HG03097 (cell line): ENCODE data around the gene NLRX1.
"Not testable (repeated sequence)": the region's sequence is repeated elsewhere in the genome, so short reads cannot be mapped to it uniquely, and the experiment has no call there.

ENCODE experiments used
- ATAC-seq: cut with Tn5 transposase; IDR thresholded peaks from one replicate; pipeline ENCODE4 v1.9.1; 2021; ENCODE audit not compliant: unreplicated experiment, low FRiP score

NLRX1 gene

DNA sequence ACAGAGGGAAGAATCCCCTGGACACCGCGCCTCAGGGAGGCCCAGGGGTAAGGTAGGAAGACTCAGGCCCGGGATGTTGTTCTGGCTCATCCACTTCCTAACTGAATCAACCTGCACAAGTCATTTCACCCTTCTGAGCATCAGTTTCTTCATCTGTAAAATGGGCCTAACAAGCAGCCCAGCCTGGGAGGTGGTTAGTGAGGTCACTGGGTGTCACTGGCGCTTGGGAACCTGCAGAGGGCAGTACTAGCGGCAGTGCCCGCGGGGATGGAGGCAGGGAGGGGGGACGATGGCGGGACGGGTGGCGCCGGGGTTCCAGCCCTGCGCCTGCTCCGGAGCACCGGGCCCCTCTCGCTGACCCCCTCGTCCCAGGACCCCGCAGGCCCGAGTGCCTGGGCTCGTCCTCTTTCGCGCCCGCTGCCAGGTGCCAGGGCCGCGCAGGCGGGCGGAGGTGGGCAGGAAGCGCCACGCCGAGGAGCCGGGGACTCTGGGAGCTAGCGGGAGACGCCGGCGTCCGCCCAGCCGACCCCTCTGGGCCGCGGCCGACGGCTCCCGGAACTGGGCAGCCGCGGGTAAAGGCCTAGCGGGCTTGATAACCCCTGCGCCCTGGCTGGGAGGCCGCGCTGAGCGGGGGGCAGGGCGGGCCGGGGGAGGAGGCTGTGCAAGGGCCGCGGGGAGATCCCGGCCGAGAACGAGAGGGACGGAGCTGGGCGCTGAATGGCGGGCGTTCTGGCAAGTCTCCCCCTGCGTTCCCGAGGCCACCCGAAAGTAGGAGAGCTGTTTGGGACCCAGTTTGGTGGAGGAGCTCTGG is at the start of gene NLRX1:
Gene NLRX1, plus strand, starts transcription at position 255 of the 811 bp plus-strand sequence. CDS start 2,679 bp downstream, outside the sequence.
- ATAC-seq = peak; percentile 77

DNA sequence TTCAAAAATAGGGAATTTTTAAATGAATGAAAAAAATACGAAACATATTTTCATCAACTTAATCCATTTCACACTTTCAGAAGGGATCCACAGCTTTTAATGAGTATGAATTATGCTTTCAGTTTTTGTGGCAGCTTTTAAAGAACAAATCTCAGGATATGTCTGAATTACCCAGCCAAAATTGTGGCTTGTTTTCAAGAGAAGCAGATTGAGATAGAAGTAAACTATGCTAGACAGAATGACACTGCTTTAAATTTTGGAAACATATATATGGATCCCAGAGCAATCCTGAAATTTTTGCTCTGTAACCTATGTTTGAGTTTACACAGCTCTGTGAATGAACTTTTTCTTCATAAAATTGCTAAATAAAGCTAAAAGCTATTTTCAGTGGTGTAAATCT is 49.6 kb upstream of the NLRX1 start:
- ATAC-seq = no peak

DNA sequence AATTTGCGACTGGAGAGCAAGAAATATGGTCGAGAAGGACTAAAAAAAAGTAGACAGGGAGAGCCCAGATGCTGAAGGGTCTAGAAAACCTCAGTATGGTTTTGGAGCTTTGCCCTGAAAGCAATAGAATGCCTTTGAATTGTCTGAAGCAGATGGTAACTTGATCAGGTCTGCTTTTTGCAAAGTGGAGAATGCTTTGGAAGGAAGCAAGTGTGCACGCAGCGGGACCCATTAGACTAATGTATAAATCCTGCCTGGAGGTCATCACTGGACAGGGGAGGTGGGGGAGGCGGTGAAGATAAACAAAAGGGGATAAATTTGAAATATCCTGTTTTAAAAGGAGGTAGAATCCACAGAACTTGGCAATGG is 47.9 kb upstream of the NLRX1 start:
- no peak for ATAC-seq

DNA sequence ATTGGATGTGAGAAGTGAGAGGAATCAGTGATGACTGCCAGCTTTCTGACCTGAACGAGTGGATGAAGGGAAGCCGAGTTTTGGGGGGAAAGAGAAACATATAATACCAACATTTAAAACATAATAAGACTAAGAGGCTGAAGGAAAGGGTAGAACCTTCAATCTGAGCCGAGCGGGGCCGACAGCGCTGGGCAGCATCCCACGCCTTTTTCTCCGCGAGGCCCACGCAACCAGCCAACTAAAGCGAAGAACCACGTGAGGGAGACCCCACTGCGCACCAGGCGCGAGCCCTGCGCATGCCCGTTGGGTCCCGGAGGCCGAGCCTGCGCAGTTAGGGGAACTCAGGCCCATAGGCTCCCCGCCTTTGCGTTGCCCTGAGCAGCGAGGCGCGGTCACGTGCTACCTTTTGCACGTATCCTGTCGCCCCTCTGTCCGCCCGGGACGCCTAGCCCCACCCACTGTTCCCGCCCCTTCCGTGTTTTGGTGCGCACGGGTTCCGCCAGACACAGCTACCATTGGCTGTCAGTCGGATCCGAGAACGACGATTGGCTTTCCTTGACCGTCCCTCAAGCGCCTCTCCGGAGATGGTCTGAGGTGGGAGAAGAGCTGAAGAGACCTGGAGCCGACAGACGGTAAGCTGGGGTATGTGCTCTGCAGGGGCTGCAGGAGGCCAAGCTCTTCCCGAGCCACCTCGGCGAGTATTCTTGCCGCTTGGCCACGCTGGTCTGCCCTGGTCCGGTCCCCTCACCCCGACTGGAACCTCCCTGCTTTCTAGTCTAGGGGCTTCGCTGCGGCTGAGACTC is 47.3 kb upstream of the NLRX1 start, which contains the start of gene HINFP:
Gene HINFP, plus strand, starts transcription at position 573 of the 803 bp plus-strand sequence. CDS start 5,365 bp downstream, outside the sequence.
- peak; percentile 94 for ATAC-seq

DNA sequence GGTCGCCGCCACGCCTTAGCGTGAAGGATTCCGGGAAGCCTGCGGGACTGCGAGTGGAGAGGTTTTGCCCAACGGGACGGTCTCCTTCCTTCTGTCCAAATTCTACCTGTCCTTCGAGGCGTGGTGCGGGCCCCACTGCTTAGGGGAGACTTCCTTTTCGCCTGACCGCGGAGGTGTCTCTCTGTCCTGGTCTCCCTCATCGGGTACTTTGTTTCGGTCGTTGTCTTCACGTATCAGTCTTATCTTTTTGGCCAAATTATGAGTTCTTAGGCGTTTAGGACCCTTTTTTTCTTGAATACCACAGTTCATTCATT is 46.8 kb upstream of the NLRX1 start:
- ATAC-seq = peak; percentile 9

DNA sequence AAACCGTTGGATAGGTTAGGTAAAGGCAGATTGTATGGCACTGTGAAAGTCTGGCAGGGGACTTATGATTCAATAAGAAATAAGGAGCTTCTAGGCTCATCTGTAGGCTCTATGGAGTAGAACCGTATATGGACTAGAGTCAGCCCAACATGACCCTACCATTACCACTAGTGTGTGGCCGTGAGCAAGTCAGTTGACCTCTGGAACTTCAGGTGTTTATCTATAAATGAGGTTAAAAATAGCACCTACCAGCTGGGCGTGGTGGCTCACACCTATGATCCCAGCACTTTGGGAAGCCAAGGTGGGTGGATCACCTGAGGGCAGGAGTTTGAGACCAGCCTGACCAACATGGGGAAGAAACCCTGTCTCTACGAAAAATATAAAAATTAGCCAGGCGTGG is 42.7 kb upstream of the NLRX1 start:
- ATAC-seq = no peak

- ATAC-seq = no peak
These were observed 41.8 kb upstream of the NLRX1 start for GRCh38 chr11:119126675-119127268.

GRCh38 chr11:119130662-119131061 is 37.9 kb upstream of the NLRX1 start:
- no peak for ATAC-seq

- no peak for ATAC-seq
These were observed 34.0 kb upstream of the NLRX1 start for GRCh38 chr11:119134389-119134978.

GRCh38 chr11:119139276-119139675 is 29.2 kb upstream of the NLRX1 start:
- ATAC-seq = not testable (repeated sequence)

DNA sequence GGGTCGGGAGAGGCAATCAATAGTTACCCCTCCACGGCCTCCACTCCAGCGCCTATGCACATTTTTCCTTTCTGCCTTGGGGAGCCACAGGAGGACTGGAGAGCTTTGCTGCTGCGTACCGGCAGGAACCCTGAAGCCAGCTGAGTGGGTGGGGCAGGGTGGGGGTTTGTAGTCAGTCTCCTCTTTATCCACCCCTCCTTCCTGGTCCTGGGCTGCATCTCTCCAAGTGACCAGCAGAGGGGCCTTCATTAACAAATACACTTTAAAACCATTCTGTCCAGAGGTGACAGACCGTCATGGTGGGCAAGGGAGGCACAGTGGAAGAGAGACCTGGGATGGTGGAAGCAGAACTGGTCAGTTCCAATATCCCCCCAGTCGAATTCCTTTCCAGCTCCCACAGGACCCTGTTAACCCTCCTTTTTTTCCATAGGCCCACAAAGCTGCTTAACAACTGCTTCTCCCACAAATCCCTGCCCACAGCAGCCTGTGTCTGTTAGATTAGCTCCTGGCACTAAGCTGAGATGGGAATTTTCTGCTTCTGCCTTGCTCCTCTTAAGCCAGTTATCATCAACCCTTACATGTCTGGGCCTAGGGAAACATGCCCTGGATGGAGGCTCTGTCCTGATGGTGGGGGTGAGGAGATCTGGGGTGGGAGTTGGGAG is 23.6 kb upstream of the NLRX1 start:
- ATAC-seq = no peak

- ATAC-seq = no peak
These were observed 23.0 kb upstream of the NLRX1 start for GRCh38 chr11:119145551-119145950.

GRCh38 chr11:119147604-119148333 is 20.8 kb upstream of the NLRX1 start:
- ATAC-seq = no peak

DNA sequence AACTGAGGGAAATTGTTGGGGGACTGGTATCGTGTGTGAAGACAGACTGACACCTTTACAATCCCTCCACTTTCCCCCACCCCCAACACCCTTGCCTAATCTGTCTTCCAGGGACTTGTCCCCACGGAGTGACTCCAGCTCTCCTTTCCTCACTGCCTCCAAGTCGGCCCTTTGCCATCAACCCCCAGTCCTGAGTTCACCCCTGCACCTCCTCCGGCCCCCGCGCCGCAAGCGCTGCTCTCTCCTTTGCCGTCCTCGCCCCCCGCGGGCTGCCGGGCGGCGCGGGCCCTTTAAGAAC is 19.9 kb upstream of the NLRX1 start:
- no peak for ATAC-seq

DNA sequence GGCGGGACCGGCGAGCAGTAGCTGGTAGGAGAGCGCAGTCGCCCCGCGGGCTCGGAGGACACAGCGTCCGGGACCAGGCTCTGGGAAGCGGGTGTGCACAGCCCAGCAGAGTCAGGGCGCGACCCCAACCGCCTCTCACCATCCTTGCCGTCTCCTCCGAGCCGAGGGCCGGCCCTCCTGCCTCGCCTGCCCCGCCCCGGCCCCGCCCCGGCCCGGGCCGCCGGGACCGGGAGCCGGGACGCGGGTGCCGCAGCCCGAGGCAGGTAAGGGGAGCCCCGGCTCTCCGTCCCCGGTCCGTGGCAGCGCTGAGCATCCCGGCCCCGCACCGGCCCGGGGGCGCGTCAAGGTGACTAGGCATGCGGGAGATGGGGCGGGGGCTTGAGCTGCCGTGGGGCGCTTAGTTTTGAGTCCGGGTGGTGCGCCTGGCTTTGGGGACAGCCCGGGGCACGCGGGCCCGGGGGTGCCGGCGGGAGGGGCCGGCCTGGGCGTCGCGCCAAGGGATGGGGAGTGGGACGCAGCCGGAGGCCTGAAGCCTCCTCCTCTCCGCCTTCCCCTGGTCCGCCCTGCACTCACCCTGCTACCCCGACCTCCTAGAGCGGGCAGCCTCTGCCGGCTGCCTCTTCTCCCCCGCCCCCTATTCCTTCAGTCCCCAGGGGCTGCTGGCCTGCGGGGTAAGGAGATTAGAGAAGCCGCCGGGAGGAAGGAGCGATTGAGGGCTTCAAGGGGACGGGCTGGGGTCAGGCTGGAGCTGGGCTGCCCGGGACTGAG is 19.3 kb upstream of the NLRX1 start, which contains the start of gene ABCG4:
Gene ABCG4, plus strand, starts transcription at position 35 of the 768 bp plus-strand sequence. CDS start 914 bp downstream, outside the sequence.
- ATAC-seq = no peak

DNA sequence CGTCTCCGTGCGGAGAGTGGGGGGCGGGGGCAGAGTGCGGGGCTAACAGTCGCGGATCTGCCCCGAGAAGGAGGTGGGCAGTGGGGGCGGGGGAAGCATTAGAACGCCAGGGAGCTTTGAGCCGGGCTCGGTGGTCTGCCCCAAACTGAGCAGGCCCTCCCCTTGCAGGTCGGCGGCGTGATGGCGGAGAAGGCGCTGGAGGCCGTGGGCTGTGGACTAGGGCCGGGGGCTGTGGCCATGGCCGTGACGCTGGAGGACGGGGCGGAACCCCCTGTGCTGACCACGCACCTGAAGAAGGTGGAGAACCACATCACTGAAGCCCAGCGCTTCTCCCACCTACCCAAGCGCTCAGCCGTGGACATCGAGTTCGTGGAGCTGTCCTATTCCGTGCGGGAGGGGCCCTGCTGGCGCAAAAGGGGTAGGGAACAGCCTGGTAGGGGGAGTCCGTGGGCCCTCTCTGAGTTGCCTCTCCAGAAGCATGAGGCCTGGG is 18.7 kb upstream of the NLRX1 start:
- no peak for ATAC-seq

- ATAC-seq = no peak
These were observed 16.5 kb upstream of the NLRX1 start for GRCh38 chr11:119152043-119152442.

DNA sequence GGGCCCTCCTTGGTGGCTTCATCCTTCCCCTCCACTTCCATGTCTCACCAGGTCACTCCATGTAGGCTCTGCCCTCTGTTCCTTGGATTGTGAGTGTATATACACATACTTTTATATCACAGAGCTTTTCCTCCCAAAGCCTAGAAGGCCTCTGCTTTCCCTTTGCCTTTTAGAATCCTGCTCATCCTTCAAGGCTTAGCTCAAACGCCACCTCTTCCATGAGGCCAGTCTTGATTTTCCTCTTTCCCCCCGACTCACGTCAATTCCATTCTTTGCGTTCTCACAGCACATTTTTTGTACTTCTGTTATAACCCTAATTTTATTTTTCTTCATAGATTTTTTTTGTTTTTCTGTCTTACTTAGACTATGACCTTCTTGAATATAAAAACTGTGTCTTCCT is 15.9 kb upstream of the NLRX1 start:
- no peak for ATAC-seq
